ENCODE measurements around the gene ZNRF1.

GRCh38 chr16:74990832-74991231 lies 8.0 kb upstream of the ZNRF1 start:
- no peak for TF ChIP-seq POLR2AphosphoS5 (IDR thresholded peaks at IDR 0.05)
- no peak for TF ChIP-seq CTCF (IDR thresholded peaks at IDR 0.05)
